CD14-positive monocyte (primary cell): ENCODE measurements around the gene DCDC2. TPM values are rescaled to one million over a fixed set of nuclear protein-coding genes. Genes with fewer than 3 reads are reported as not detected.

Source experiments
- DNase-seq, 3 donors: peaks; one replicate each; pipeline ENCODE4 v3.0.0-alpha.2; 2011 to 2022
- H2AFZ ChIP-seq: 2 replicates; pipeline ENCODE4 v1.6.0; 2012; ENCODE audit warnings: mild to moderate bottlenecking, low read depth, low read length, inconsistent platforms; ENCODE audit not compliant: insufficient read depth, poor library complexity, severe bottlenecking
- H3K27ac ChIP-seq, 2 donors: 1 replicate in 1 of 2; 2 replicates in 1 of 2; pipeline ENCODE4 v1.5.1; 2012 to 2013; ENCODE audit warnings: low read length in 2 of 2, control low read depth in 1 of 2, inconsistent platforms in 1 of 2, low read depth in 1 of 2, mild to moderate bottlenecking in 1 of 2
- H3K27me3 ChIP-seq, 2 donors: one replicate each; pipeline versions ENCODE4 v1.6.0 to v1.6.1; 2011 to 2013; ENCODE audit warnings: low read length in 2 of 2; ENCODE audit not compliant: control insufficient read depth in 2 of 2, insufficient read depth in 2 of 2
- H3K36me3 ChIP-seq, 2 donors: replicated peaks in 1 of 2; 1 replicate in 1 of 2; 2 replicates in 1 of 2; pipeline versions ENCODE4 v1.5.1 to v1.6.1; 2012 to 2013; ENCODE audit warnings: low read length in 2 of 2, control low read depth in 1 of 2, inconsistent platforms in 1 of 2, mild to moderate bottlenecking in 1 of 2; ENCODE audit not compliant: insufficient read depth in 2 of 2, control insufficient read depth in 1 of 2
- H3K4me1 ChIP-seq, 2 donors: 1 replicate in 1 of 2; 2 replicates in 1 of 2; pipeline versions ENCODE4 v1.5.1 to v1.6.1; 2012 to 2013; ENCODE audit warnings: low read length in 2 of 2, control low read depth in 1 of 2, inconsistent platforms in 1 of 2, mild to moderate bottlenecking in 1 of 2, moderate library complexity in 1 of 2; ENCODE audit not compliant: insufficient read depth in 2 of 2, control insufficient read depth in 1 of 2
- H3K4me2 ChIP-seq: replicated peaks from 2 replicates; pipeline ENCODE3; 2012; ENCODE audit warnings: low read length, moderate library complexity, mild to moderate bottlenecking; ENCODE audit not compliant: poor library complexity, severe bottlenecking; ENCODE audit errors: extremely low read depth
- H3K4me3 ChIP-seq, 3 experiments: fragments of 200-600 bp in 1 of 3; sonication (generic) in 1 of 3; replicated peaks in 1 of 3; 1 replicate in 2 of 3; 2 replicates in 1 of 3; pipeline ENCODE4 v1.5.1; 2011 to 2013; ENCODE audit warnings: low read length in 3 of 3, mild to moderate bottlenecking in 3 of 3, control low read depth in 2 of 3, low read depth in 2 of 3, inconsistent platforms in 1 of 3, moderate library complexity in 1 of 3
- H3K79me2 ChIP-seq: 2 replicates; pipeline ENCODE4 v1.6.0; 2012; ENCODE audit warnings: mild to moderate bottlenecking, control low read depth, inconsistent platforms, low read length, moderate library complexity; ENCODE audit not compliant: insufficient read depth
- H3K9ac ChIP-seq: 2 replicates; pipeline ENCODE4 v1.6.0; 2017; ENCODE audit warnings: low read length, mild to moderate bottlenecking; ENCODE audit not compliant: insufficient read depth, poor library complexity, severe bottlenecking
- H3K9me3 ChIP-seq, 2 donors: replicated peaks in 1 of 2; 1 replicate in 1 of 2; 2 replicates in 1 of 2; pipeline versions ENCODE4 v1.5.1 to v1.6.1; 2012 to 2013; ENCODE audit warnings: low read length in 2 of 2, control low read depth in 1 of 2; ENCODE audit not compliant: control insufficient read depth in 1 of 2, insufficient read depth in 1 of 2
- H4K20me1 ChIP-seq: 2 replicates; pipeline ENCODE4 v1.6.0; 2012; ENCODE audit warnings: mild to moderate bottlenecking, low read length, control low read depth, moderate library complexity; ENCODE audit not compliant: insufficient read depth
- H3K27ac Mint-ChIP-seq, 7 donors: one replicate each; pipeline ENCODE4 v1.8.0; 2020; ENCODE audit warnings: mild to moderate bottlenecking in 7 of 7, mixed read lengths in 7 of 7, moderate library complexity in 6 of 7, inconsistent platforms in 2 of 7
- H3K27me3 Mint-ChIP-seq, 3 donors: one replicate each; pipeline ENCODE4 v1.8.0; 2021 to 2022; ENCODE audit warnings: low read depth in 3 of 3, mild to moderate bottlenecking in 3 of 3, mixed read lengths in 3 of 3, moderate library complexity in 3 of 3, inconsistent platforms in 1 of 3
- H3K36me3 Mint-ChIP-seq, 2 donors: one replicate each; pipeline ENCODE4 v1.8.0; 2020; ENCODE audit warnings: mixed read lengths in 2 of 2, inconsistent platforms in 1 of 2, mild to moderate bottlenecking in 1 of 2
- H3K4me1 Mint-ChIP-seq: one replicate; pipeline ENCODE4 v1.8.0; 2020; ENCODE audit warnings: mild to moderate bottlenecking, mixed read lengths
- H3K4me3 Mint-ChIP-seq, 2 donors: one replicate each; pipeline ENCODE4 v1.8.0; 2020; ENCODE audit warnings: mild to moderate bottlenecking in 2 of 2, mixed read lengths in 2 of 2, moderate library complexity in 1 of 2
- H3K9me3 Mint-ChIP-seq, 7 donors: one replicate each; pipeline ENCODE4 v1.8.0; 2020 to 2022; ENCODE audit warnings: mixed read lengths in 7 of 7, mild to moderate bottlenecking in 6 of 7, moderate library complexity in 6 of 7, inconsistent platforms in 2 of 7
- WGBS: methylation state at CpG from one replicate; pipeline ENCODE4 v1.1.5; 2013; ENCODE audit warnings: missing lambda C conversion rate; ENCODE audit not compliant: insufficient coverage; 5-methylcytosine and 5-hydroxymethylcytosine counted together
- intact Hi-C, 2 donors: fragments of 100-400 bp; cut with micrococcal nuclease; formaldehyde crosslinking; loops; one replicate each; pipeline versions ENCODE4 v1.15.0 to v1.15.1; 2023
- polyA plus RNA-seq, 3 donors: library from polyadenylated mRNA; depleted of rRNA in 1 of 3; unstranded in 2 of 3; stranded (reverse) in 1 of 3; fragments of 300-500 nt in 2 of 3; fragments of >200 nt in 1 of 3; fragmentation: Illumina TruSeq in 2 of 3; gene quantifications; 1 replicate in 2 of 3; 2 replicates in 1 of 3; pipeline ENCODE4 v1.2.3, GENCODE V29; 2012 to 2021
- TF ChIP-seq, protein P1 (sequence below): fragments of 200-600 bp; IDR thresholded peaks from one replicate; pipeline ENCODE4 v1.8.0; 2022; ENCODE audit warnings: antibody characterized with exemption, mild to moderate bottlenecking

Gene DCDC2
- polyA plus RNA-seq, 3 donors = not detected

DNA sequence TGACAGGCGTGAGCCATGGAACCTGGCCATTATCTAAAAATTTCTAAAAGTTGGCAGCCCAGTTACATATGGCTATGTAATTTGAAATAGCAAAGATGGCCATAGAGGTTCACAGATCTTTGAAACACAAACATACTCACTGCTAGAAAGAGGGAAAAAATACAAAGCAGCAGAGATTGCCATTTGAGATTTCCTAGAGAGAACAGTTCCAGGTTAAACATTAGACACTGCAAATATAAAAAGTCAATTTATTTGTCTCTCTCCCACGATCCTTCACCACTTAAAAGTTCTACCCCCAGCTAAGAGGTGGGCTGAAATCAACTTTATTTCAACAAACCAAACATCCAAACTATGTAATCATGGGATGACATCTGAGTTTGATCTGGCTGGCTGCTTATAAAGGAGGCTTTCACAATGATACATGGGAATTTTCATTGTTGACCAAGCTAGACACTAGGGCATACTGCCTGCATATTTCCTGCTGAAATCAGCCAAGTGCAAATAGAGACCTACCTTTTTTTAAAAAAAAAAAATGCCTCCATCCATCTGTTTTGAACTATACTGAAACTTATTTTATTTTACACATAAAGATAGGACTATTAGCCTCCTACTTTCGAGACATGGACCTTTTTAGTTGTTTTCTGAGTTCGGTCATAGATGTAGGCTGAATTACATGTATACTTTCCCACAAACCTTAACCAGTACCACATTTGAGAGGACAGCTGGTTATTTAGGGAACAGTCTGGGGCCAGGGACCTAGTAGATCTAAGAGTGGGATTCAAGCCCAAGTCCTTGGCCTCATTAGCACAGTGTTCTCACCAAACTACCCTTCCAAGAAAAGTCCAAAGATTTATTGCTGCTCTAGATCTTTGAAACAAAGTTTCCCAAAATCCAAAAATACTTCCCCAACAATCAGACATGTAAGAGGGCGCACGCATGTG, 16.6 kb downstream of the DCDC2 start:
- H3K27ac ChIP-seq = no peak overlapping the region
- TF ChIP-seq, protein P1, sequence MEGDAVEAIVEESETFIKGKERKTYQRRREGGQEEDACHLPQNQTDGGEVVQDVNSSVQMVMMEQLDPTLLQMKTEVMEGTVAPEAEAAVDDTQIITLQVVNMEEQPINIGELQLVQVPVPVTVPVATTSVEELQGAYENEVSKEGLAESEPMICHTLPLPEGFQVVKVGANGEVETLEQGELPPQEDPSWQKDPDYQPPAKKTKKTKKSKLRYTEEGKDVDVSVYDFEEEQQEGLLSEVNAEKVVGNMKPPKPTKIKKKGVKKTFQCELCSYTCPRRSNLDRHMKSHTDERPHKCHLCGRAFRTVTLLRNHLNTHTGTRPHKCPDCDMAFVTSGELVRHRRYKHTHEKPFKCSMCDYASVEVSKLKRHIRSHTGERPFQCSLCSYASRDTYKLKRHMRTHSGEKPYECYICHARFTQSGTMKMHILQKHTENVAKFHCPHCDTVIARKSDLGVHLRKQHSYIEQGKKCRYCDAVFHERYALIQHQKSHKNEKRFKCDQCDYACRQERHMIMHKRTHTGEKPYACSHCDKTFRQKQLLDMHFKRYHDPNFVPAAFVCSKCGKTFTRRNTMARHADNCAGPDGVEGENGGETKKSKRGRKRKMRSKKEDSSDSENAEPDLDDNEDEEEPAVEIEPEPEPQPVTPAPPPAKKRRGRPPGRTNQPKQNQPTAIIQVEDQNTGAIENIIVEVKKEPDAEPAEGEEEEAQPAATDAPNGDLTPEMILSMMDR = no peak
- no peaks in the 10 kb centered on the region for H3K79me2 ChIP-seq
- H4K20me1 ChIP-seq = no peaks in the 10 kb centered on the region
- intact Hi-C loops = no loop called here
- no peaks in the 10 kb centered on the region for H3K4me1 ChIP-seq
- H3K4me3 Mint-ChIP-seq = no peak overlapping the region
- H2AFZ ChIP-seq = no peak overlapping the region
- H3K9me3 ChIP-seq = peaks cover 0 to 6% of the 10 kb centered on the region in 2 donors
- H3K27me3 Mint-ChIP-seq = peaks cover 0 to 3% (median 0%) of the 10 kb centered on the region in 3 donors
- H3K27ac Mint-ChIP-seq = no peak overlapping the region
- no CpG with 5 or more reads among the region's 6 CpGs for WGBS
- H3K4me2 ChIP-seq = no peak overlapping the region
- peaks cover 0 to 3% of the 10 kb centered on the region in 2 donors for H3K27me3 ChIP-seq
- no peak overlapping the region for H3K9ac ChIP-seq
- H3K4me3 ChIP-seq = no peak overlapping the region
- no peaks in the 10 kb centered on the region for H3K36me3 ChIP-seq
- no peak for DNase-seq
- H3K36me3 Mint-ChIP-seq = no peaks in the 10 kb centered on the region
- H3K4me1 Mint-ChIP-seq = no peaks in the 10 kb centered on the region
- peaks cover 5 to 14% (median 12%) of the 10 kb centered on the region in 7 donors for H3K9me3 Mint-ChIP-seq

DNA sequence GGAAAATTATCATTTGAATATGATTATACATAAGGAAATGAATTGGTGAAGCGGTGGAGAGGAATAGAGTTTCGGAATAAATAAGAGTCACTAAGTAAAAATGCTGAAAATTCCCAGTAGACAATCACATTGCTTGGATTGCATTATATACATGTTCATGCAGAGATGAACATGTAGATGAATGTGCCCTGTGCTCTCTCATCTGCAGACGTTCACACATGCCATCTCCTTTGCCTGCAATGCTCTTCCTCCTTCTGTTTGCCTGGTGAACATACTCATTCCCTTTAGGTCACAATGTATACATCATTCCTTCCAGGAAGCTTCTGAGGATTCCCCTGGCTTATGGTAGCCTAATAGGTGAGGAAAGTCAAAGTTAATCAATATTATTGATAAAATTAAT, 17.9 kb downstream of the DCDC2 start:
- no peaks in the 10 kb centered on the region for H3K27me3 ChIP-seq
- Mint-ChIP-seq H3K4me3 (no peak overlapping the region), H3K4me1 (no peaks in the 10 kb centered on the region), H3K9me3 (peaks cover 5 to 12% (median 11%) of the 10 kb centered on the region in 7 donors), H3K36me3 (no peaks in the 10 kb centered on the region), H3K27me3 (peaks cover 0 to 4% (median 0%) of the 10 kb centered on the region in 3 donors), H3K27ac (no peak overlapping the region)
- H3K4me2 ChIP-seq = no peak overlapping the region
- no peak overlapping the region for H3K9ac ChIP-seq
- H3K9me3 ChIP-seq = peaks cover 0 to 6% of the 10 kb centered on the region in 2 donors
- H3K36me3 ChIP-seq = no peaks in the 10 kb centered on the region
- no peaks in the 10 kb centered on the region for H4K20me1 ChIP-seq
- no peak overlapping the region for H3K27ac ChIP-seq
- intact Hi-C loops = no loop called here
- DNase-seq = no peak
- H3K4me3 ChIP-seq = no peak overlapping the region
- no CpG with 5 or more reads among the region's 3 CpGs for WGBS
- TF ChIP-seq, protein P1 = no peak
- no peaks in the 10 kb centered on the region for H3K4me1 ChIP-seq
- H3K79me2 ChIP-seq = no peaks in the 10 kb centered on the region
- H2AFZ ChIP-seq = no peak overlapping the region
